IPS-20b (cell line): ENCODE measurements around the gene KIF1C.
A peak's percentile ranks its signal among the peaks of the same experiment; 100 is the strongest.

Experiments used
- H3K27ac ChIP-seq: one replicate; pipeline ENCODE4 v1.5.1; 2013; ENCODE audit warnings: low read length
- H3K27me3 ChIP-seq: 2 replicates; pipeline ENCODE4 v1.6.1; 2013; ENCODE audit warnings: mild to moderate bottlenecking, low read length, inconsistent platforms; ENCODE audit not compliant: insufficient read depth
- H3K36me3 ChIP-seq: 2 replicates; pipeline ENCODE4 v1.6.1; 2013; ENCODE audit warnings: low read depth, mild to moderate bottlenecking, inconsistent platforms, low read length, moderate library complexity; ENCODE audit not compliant: insufficient read depth
- H3K4me1 ChIP-seq: 2 replicates; pipeline ENCODE4 v1.6.1; 2013; ENCODE audit warnings: mild to moderate bottlenecking, control low read depth, inconsistent platforms, low read length, moderate library complexity; ENCODE audit not compliant: insufficient read depth
- H3K4me3 ChIP-seq: 2 replicates; pipeline ENCODE4 v1.5.1; 2013; ENCODE audit warnings: mild to moderate bottlenecking, low read length, inconsistent platforms
- H3K9ac ChIP-seq: 2 replicates; pipeline ENCODE4 v1.6.1; 2013; ENCODE audit warnings: low read depth, mild to moderate bottlenecking, inconsistent platforms, low read length, moderate library complexity
- H3K9me3 ChIP-seq: 2 replicates; pipeline ENCODE4 v1.6.1; 2013; ENCODE audit warnings: mild to moderate bottlenecking, low read depth, low read length, inconsistent platforms; ENCODE audit not compliant: insufficient read depth

KIF1C gene

GRCh38 chr17:5034063-5034462, 36.3 kb downstream of the KIF1C start:
- no peaks in the 10 kb centered on the region for H3K36me3 ChIP-seq
- H3K4me1 ChIP-seq: no peaks in the 10 kb centered on the region
- no peak overlapping the region for H3K9ac ChIP-seq
- peaks cover 21% of the 10 kb centered on the region for H3K27me3 ChIP-seq
- no peak overlapping the region for H3K27ac ChIP-seq
- H3K4me3 ChIP-seq: no peak overlapping the region
- no peaks in the 10 kb centered on the region for H3K9me3 ChIP-seq

- no peak overlapping the region for H3K9ac ChIP-seq
- H3K4me3 ChIP-seq: no peak overlapping the region
- no peak overlapping the region for H3K27ac ChIP-seq
- peaks cover 21% of the 10 kb centered on the region for H3K27me3 ChIP-seq
- no peaks in the 10 kb centered on the region for H3K9me3 ChIP-seq
- no peaks in the 10 kb centered on the region for H3K36me3 ChIP-seq
- no peaks in the 10 kb centered on the region for H3K4me1 ChIP-seq
These were observed 36.9 kb downstream of the KIF1C start for GRCh38 chr17:5034651-5035050.

GRCh38 chr17:5035315-5035714, 37.6 kb downstream of the KIF1C start, which contains the start of gene SLC52A1:
TSS of gene SLC52A1 (minus strand) at chr17:5035426. CDS start at chr17:5034606, 820 bp downstream.
- H3K9me3 ChIP-seq: no peaks in the 10 kb centered on the region
- H3K4me3 ChIP-seq: peak within 1 kb of the TSS; percentile 58
- H3K9ac ChIP-seq: no peak within 1 kb of the TSS

GRCh38 chr17:5042157-5043022, 44.6 kb downstream of the KIF1C start:
- Histone ChIP-seq H3K4me1 (no peaks in the 10 kb centered on the region), H3K9me3 (no peaks in the 10 kb centered on the region), H3K27ac (no peak overlapping the region), H3K36me3 (no peaks in the 10 kb centered on the region), H3K27me3 (no peaks in the 10 kb centered on the region), H3K9ac (no peak overlapping the region), H3K4me3 (no peak overlapping the region)

More at GRCh38 chr17:5035315-5035714, 37.6 kb downstream of the KIF1C start, which contains the start of gene SLC52A1:
- Histone ChIP-seq H3K27ac (no peak within 1 kb of the TSS), H3K4me1 (no peaks in the 10 kb centered on the region), H3K36me3 (no peaks in the 10 kb centered on the region), H3K27me3 (peaks cover 21% of the 10 kb centered on the region)

- Histone ChIP-seq H3K27me3 (no peaks in the 10 kb centered on the region), H3K27ac (no peak overlapping the region), H3K9ac (no peak overlapping the region), H3K9me3 (no peaks in the 10 kb centered on the region), H3K36me3 (no peaks in the 10 kb centered on the region), H3K4me3 (no peak overlapping the region), H3K4me1 (no peaks in the 10 kb centered on the region)
These were observed 45.8 kb downstream of the KIF1C start for GRCh38 chr17:5043524-5043923.

- Histone ChIP-seq H3K9ac (no peak overlapping the region), H3K27me3 (no peaks in the 10 kb centered on the region), H3K9me3 (no peaks in the 10 kb centered on the region), H3K36me3 (no peaks in the 10 kb centered on the region), H3K4me1 (no peaks in the 10 kb centered on the region), H3K27ac (no peak overlapping the region), H3K4me3 (no peak overlapping the region)
These were observed 46.9 kb downstream of the KIF1C start for GRCh38 chr17:5044630-5045029.

- H3K9ac ChIP-seq: no peak overlapping the region
- H3K27ac ChIP-seq: no peak overlapping the region
- no peak overlapping the region for H3K4me3 ChIP-seq
- no peaks in the 10 kb centered on the region for H3K9me3 ChIP-seq
- H3K4me1 ChIP-seq: no peaks in the 10 kb centered on the region
- no peaks in the 10 kb centered on the region for H3K27me3 ChIP-seq
- H3K36me3 ChIP-seq: no peaks in the 10 kb centered on the region
These were observed 47.7 kb downstream of the KIF1C start for GRCh38 chr17:5045496-5045895.

- Histone ChIP-seq H3K9me3 (no peaks in the 10 kb centered on the region), H3K36me3 (no peaks in the 10 kb centered on the region), H3K9ac (no peak overlapping the region), H3K4me1 (no peaks in the 10 kb centered on the region), H3K27me3 (no peaks in the 10 kb centered on the region), H3K4me3 (no peak overlapping the region), H3K27ac (no peak overlapping the region)
These were observed 49.7 kb downstream of the KIF1C start for GRCh38 chr17:5047446-5047845.

GRCh38 chr17:5049314-5049841, 51.6 kb downstream of the KIF1C start:
- no peak overlapping the region for H3K4me3 ChIP-seq
- no peak overlapping the region for H3K9ac ChIP-seq
- no peaks in the 10 kb centered on the region for H3K36me3 ChIP-seq
- H3K4me1 ChIP-seq: no peaks in the 10 kb centered on the region
- H3K27me3 ChIP-seq: no peaks in the 10 kb centered on the region
- H3K9me3 ChIP-seq: no peaks in the 10 kb centered on the region
- no peak overlapping the region for H3K27ac ChIP-seq

- no peak overlapping the region for H3K9ac ChIP-seq
- H3K4me1 ChIP-seq: no peaks in the 10 kb centered on the region
- H3K27ac ChIP-seq: no peak overlapping the region
- no peaks in the 10 kb centered on the region for H3K9me3 ChIP-seq
- no peak overlapping the region for H3K4me3 ChIP-seq
- no peaks in the 10 kb centered on the region for H3K27me3 ChIP-seq
- no peaks in the 10 kb centered on the region for H3K36me3 ChIP-seq
These were observed 52.5 kb downstream of the KIF1C start for GRCh38 chr17:5050278-5050677.

- Histone ChIP-seq H3K4me3 (no peak overlapping the region), H3K27ac (no peak overlapping the region), H3K27me3 (no peaks in the 10 kb centered on the region), H3K4me1 (no peaks in the 10 kb centered on the region), H3K9me3 (no peaks in the 10 kb centered on the region), H3K36me3 (no peaks in the 10 kb centered on the region), H3K9ac (no peak overlapping the region)
These were observed 57.8 kb downstream of the KIF1C start for GRCh38 chr17:5055543-5055942.

- no peak overlapping the region for H3K9ac ChIP-seq
- H3K27me3 ChIP-seq: no peaks in the 10 kb centered on the region
- H3K9me3 ChIP-seq: no peaks in the 10 kb centered on the region
- H3K27ac ChIP-seq: no peak overlapping the region
- no peak overlapping the region for H3K4me3 ChIP-seq
- H3K36me3 ChIP-seq: no peaks in the 10 kb centered on the region
- H3K4me1 ChIP-seq: no peaks in the 10 kb centered on the region
These were observed 67.5 kb downstream of the KIF1C start for GRCh38 chr17:5065227-5065744.
